A549 (cell line): Measurements from ENCODE around the gene BSPRY. TPM values are rescaled to one million over a fixed set of nuclear protein-coding genes. Genes with fewer than 3 reads are reported as not detected.

Experiments used
- ATAC-seq, 2 experiments: fragments of 200-7000 bp in 1 of 2; fragments of >200 bp in 1 of 2; cut with Nextera tagmentation in 1 of 2; cut with Tn5 transposase in 1 of 2; 3 replicates each; pipeline versions ENCODE4 v1.8.0 to v1.9.1; 2018 to 2020; ENCODE audit warnings: mild to moderate bottlenecking in 1 of 2, moderate library complexity in 1 of 2
- CTCF ChIA-PET: fragments of 300-600 bp; sonication (Branson Sonifier 250); formaldehyde crosslinking; extraction: SDS; loops from one replicate; lab custom pipeline; 2021; ENCODE audit warnings: antibody characterized with exemption, inconsistent platforms; lab: Yijun Ruan, JAX
- POLR2A ChIA-PET: fragments of 350-600 bp; formaldehyde crosslinking; extraction: SDS; loops from one replicate; lab custom pipeline; 2021; ENCODE audit warnings: antibody characterized with exemption, inconsistent platforms; lab: Yijun Ruan, JAX
- DNase-seq, 2 experiments: peaks; one replicate each; pipeline versions ENCODE4 v3.0.0 to v3.0.0-alpha.2; 2011 to 2016; ENCODE audit warnings: low read depth in 1 of 2, low spot score in 1 of 2
- FAIRE-seq: peaks from 2 replicates; lab custom pipeline; 2011; peaks lifted over from hg19 to GRCh38; lab: Jason Lieb, UNC
- H3K27ac ChIP-seq, 2 experiments: fragments of >200 bp; sonication (Bioruptor Twin); formaldehyde crosslinking; 3 replicates each; pipeline ENCODE4 v1.5.1; 2016 to 2017
- H3K4me1 ChIP-seq: fragments of >200 bp; sonication (Bioruptor Twin); formaldehyde crosslinking; 3 replicates; pipeline ENCODE4 v1.6.1; 2016
- H3K4me2 ChIP-seq: fragments of >200 bp; sonication (Bioruptor Twin); formaldehyde crosslinking; 3 replicates; pipeline ENCODE4 v1.6.1; 2016
- H3K4me3 ChIP-seq: fragments of >200 bp; sonication (Bioruptor Twin); formaldehyde crosslinking; 3 replicates; pipeline ENCODE4 v1.5.1; 2016
- H3K9me3 ChIP-seq: fragments of >200 bp; sonication (Bioruptor Twin); formaldehyde crosslinking; 3 replicates; pipeline ENCODE4 v1.6.1; 2016
- CBX2 ChIP-seq: fragments of 200-600 bp; sonication (generic); IDR thresholded peaks from 2 replicates; pipeline ENCODE4 v1.6.1; 2016; ENCODE audit warnings: low read depth, mild to moderate bottlenecking, borderline replicate concordance
- CBX8 ChIP-seq: fragments of 200-600 bp; sonication (generic); IDR thresholded peaks from 2 replicates; pipeline ENCODE4 v1.6.1; 2016
- EHMT2 ChIP-seq: fragments of 200-600 bp; sonication (generic); IDR thresholded peaks from 2 replicates; pipeline ENCODE4 v1.6.1; 2016; ENCODE audit warnings: antibody characterized with exemption, low read depth, mild to moderate bottlenecking, moderate library complexity
- EP300 ChIP-seq, 2 experiments: fragments of >200 bp; sonication (Bioruptor Twin); formaldehyde crosslinking; IDR thresholded peaks; 2 replicates in 1 of 2; 3 replicates in 1 of 2; pipeline ENCODE4 v1.6.1; 2016 to 2017
- ESRRA ChIP-seq: fragments of 150-350 bp; IDR thresholded peaks from 2 replicates; pipeline ENCODE4 v1.6.1; 2014; ENCODE audit warnings: mild to moderate bottlenecking, low read length, borderline replicate concordance
- GATA3 ChIP-seq: IDR thresholded peaks from 2 replicates; pipeline ENCODE4 v1.6.1; 2012; ENCODE audit warnings: borderline replicate concordance
- HDAC2 ChIP-seq: fragments of 200-600 bp; sonication (generic); IDR thresholded peaks from 2 replicates; pipeline ENCODE4 v1.6.1; 2016
- HOXA7 ChIP-seq: fragments of 250-450 bp; sonication (Bioruptor Pico); IDR thresholded peaks from 2 replicates; pipeline ENCODE4 v1.5.0; 2020; ENCODE audit warnings: mild to moderate bottlenecking, moderate library complexity
- HOXB13 ChIP-seq: fragments of 250-450 bp; sonication (Bioruptor Pico); IDR thresholded peaks from 2 replicates; pipeline ENCODE4 v1.5.0; 2020; ENCODE audit warnings: low read depth, mild to moderate bottlenecking, moderate library complexity
- KDM1A ChIP-seq: fragments of 200-600 bp; sonication (generic); IDR thresholded peaks from 2 replicates; pipeline ENCODE4 v1.6.1; 2016; ENCODE audit warnings: low read depth, mild to moderate bottlenecking
- NPAS2 ChIP-seq: fragments of 250-450 bp; sonication (Bioruptor Pico); IDR thresholded peaks from 2 replicates; pipeline ENCODE4 v1.8.0; 2022; ENCODE audit warnings: mild to moderate bottlenecking, moderate library complexity, borderline replicate concordance
- POLR2AphosphoS2 ChIP-seq: conservative IDR thresholded peaks from 2 replicates; pipeline ENCODE4 v1.6.1; 2012; ENCODE audit warnings: low read length, improper control_type of control experiment, inconsistent platforms
- RCOR1 ChIP-seq: fragments of 150-350 bp; IDR thresholded peaks from 2 replicates; pipeline ENCODE4 v1.6.1; 2014; ENCODE audit warnings: antibody characterized with exemption, low read length, low read depth
- RFX5 ChIP-seq: fragments of 450-650 bp; IDR thresholded peaks from 2 replicates; pipeline ENCODE4 v1.7.1; 2014; ENCODE audit warnings: antibody characterized with exemption, mild to moderate bottlenecking, moderate library complexity
- SMC3 ChIP-seq: fragments of >200 bp; sonication (Bioruptor Twin); formaldehyde crosslinking; IDR thresholded peaks from 3 replicates; pipeline ENCODE4 v1.6.1; 2018; ENCODE audit warnings: inconsistent platforms
- TP53 ChIP-seq: fragments of 250-450 bp; sonication (Bioruptor Pico); IDR thresholded peaks from 2 replicates; pipeline ENCODE4 v1.5.0; 2021; ENCODE audit warnings: mild to moderate bottlenecking, moderate library complexity
- ZFP36 ChIP-seq: fragments of 450-650 bp; IDR thresholded peaks from 2 replicates; pipeline ENCODE4 v1.6.1; 2014; ENCODE audit warnings: borderline replicate concordance; ENCODE audit not compliant: partially characterized antibody
- ZNF302 ChIP-seq: fragments of 250-450 bp; sonication (Bioruptor Pico); IDR thresholded peaks from 2 replicates; pipeline ENCODE4 v1.9.0; 2021; ENCODE audit warnings: inconsistent platforms, mild to moderate bottlenecking, moderate library complexity
- ZSCAN20 ChIP-seq: fragments of 250-450 bp; sonication (Bioruptor Pico); IDR thresholded peaks from 2 replicates; pipeline ENCODE4 v1.8.0; 2022; ENCODE audit warnings: mild to moderate bottlenecking, moderate library complexity
- WGBS: methylation state at CpG from one replicate; pipeline ENCODE4 v1.1.6; 2017; ENCODE audit errors: missing lambda C conversion rate; 5-methylcytosine and 5-hydroxymethylcytosine counted together
- polyA plus RNA-seq, 4 experiments: library from polyadenylated mRNA; depleted of rRNA in 3 of 4; stranded (reverse); fragments of >200 nt; fragmentation: RNase III in 1 of 4; extraction: RNeasy Plus Mini Kit Qiagen cat#74134 plus additional on column Dnase treatment in 1 of 4; gene quantifications; 2 replicates in 3 of 4; 3 replicates in 1 of 4; pipeline ENCODE4 v1.2.3, GENCODE V29; 2011 to 2017
- TF ChIP-seq, protein P1 (sequence below): fragments of 200-600 bp; sonication (generic); IDR thresholded peaks from 2 replicates; pipeline ENCODE4 v1.6.1; 2016; ENCODE audit warnings: antibody characterized with exemption, mild to moderate bottlenecking, moderate library complexity
- TF ChIP-seq, protein P2 (sequence below): fragments of 150-350 bp; IDR thresholded peaks from 2 replicates; pipeline ENCODE4 v1.6.1; 2014; ENCODE audit warnings: low read depth, mild to moderate bottlenecking, low read length
- TF ChIP-seq, protein P3 (sequence below): fragments of 250-450 bp; sonication (Bioruptor Pico); IDR thresholded peaks from 2 replicates; pipeline ENCODE4 v1.5.0; 2020; ENCODE audit warnings: low read depth, mild to moderate bottlenecking, moderate library complexity

BSPRY gene
- polyA plus RNA-seq, 2 of the 4 experiments (the other 2 are of a cell fraction): 0.05 to 0.06 TPM

DNA sequence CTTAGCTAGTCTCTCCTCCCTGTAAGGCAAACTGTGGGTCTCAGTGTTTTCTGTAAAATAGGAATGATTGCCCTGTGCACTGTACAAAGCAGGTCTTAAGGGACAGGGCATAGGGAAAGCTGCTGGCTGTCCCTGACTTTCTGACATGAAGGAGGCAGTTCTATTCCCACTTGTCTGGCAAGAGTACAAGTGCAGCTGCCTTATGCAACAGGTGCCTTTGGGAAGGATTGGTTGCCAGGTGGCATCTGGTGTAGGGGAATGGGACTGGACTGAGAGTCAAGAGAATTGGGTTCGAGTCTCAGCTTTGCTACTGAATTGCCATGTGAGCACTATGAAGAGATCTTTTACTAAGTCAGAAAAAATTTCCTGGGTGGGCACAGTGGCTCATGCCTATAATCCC, 10.0 kb downstream of the BSPRY start (continued):
- TF ChIP-seq, protein P1, sequence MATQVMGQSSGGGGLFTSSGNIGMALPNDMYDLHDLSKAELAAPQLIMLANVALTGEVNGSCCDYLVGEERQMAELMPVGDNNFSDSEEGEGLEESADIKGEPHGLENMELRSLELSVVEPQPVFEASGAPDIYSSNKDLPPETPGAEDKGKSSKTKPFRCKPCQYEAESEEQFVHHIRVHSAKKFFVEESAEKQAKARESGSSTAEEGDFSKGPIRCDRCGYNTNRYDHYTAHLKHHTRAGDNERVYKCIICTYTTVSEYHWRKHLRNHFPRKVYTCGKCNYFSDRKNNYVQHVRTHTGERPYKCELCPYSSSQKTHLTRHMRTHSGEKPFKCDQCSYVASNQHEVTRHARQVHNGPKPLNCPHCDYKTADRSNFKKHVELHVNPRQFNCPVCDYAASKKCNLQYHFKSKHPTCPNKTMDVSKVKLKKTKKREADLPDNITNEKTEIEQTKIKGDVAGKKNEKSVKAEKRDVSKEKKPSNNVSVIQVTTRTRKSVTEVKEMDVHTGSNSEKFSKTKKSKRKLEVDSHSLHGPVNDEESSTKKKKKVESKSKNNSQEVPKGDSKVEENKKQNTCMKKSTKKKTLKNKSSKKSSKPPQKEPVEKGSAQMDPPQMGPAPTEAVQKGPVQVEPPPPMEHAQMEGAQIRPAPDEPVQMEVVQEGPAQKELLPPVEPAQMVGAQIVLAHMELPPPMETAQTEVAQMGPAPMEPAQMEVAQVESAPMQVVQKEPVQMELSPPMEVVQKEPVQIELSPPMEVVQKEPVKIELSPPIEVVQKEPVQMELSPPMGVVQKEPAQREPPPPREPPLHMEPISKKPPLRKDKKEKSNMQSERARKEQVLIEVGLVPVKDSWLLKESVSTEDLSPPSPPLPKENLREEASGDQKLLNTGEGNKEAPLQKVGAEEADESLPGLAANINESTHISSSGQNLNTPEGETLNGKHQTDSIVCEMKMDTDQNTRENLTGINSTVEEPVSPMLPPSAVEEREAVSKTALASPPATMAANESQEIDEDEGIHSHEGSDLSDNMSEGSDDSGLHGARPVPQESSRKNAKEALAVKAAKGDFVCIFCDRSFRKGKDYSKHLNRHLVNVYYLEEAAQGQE: no peak

DNA sequence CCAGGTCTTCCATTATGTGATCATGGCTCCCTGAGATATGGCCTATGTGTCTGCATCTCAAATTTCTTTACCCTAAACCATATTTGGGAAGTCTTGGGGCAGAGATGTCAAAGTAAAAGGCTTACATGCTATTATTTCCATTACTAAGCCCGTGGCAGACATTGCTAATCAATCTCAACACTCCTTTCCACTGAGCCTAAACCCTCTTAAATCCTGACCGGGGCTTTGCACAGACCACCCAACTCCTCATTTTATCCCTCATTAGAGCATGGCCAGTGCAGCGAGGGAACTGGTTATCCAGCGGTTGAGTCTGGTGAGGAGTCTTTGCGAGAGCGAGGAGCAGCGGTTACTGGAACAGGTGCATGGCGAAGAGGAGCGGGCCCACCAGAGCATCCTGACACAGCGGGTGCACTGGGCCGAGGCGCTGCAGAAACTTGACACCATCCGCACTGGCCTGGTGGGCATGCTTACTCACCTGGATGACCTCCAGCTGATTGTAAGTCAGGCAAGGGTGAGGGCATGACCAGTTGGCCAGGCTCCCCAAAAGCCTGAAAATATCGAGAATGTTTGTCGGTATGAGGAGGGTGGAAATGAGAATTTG, 11.0 kb downstream of the BSPRY start:
- TF ChIP-seq GATA3: no peak
- no peak for TF ChIP-seq HOXB13 (CRISPR knock-in tag)
- no peak for TF ChIP-seq TP53 (CRISPR knock-in tag)
- no peak for TF ChIP-seq ESRRA
- TF ChIP-seq, protein P1: no peak
- TF ChIP-seq, all 56 proteins: peak for 0
- Histone ChIP-seq H3K4me2 (no peak overlapping the region), H3K27ac (no peak overlapping the region), H3K4me1 (peaks cover 13% of the 10 kb centered on the region), H3K9me3 (no peaks in the 10 kb centered on the region), H3K4me3 (no peak overlapping the region)
- FAIRE-seq (no peak), ATAC-seq (no peak), DNase-seq (no peak)
- ChIA-PET POLR2A (no interaction called here), CTCF (interaction anchor here (0.6 to 2.5 kb wide), 5 partner anchors 10 to 493 kb away, joined by 3 to 10 read pairs (median 4); no protein-coding TSS in a partner anchor)
- 84% methylated on average over 15 of the region's 15 CpGs for WGBS

DNA sequence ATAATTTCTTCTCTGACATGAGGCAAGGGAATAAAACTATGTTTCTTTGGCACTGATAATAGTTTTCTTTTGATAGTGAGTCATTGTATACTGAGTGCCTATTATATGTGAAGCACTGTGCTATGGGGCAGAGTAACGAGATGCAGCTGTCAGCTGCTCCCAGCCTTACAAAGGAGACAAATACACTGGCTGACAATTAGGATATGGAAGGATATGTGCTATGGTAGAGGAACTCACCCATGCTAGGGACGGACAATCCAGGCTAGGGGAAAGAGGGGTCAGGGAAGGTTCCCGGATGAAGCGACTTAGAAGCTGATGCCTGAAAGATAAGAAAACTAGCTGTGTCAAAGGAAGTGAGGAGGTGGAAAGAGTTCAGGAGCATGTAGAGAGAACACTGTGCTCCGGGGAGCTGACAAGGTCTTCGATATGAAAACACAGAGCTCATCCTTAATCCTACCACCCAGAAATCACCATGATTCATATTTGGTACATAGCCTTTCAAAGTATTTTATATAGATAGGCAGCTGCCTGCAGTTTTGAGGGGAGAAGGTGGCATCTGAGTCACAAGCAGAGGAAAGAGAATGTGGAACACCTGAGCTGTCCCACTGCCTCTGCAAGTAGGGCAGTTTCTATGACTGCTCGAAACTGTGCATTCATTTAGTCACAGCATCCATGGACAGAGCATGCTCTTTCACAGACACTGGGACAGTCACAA, 12.1 kb downstream of the BSPRY start:
- H3K4me2 ChIP-seq: 0 out of 3 replicates have a peak overlapping the region, but pooled peaks have one; percentile 28
- H3K4me1 ChIP-seq: peaks cover 13% of the 10 kb centered on the region
- ATAC-seq (peak; percentile 75 to 81; a peak in 5 of 6 replicates), FAIRE-seq (no peak), DNase-seq (no peak)
- H3K9me3 ChIP-seq: no peaks in the 10 kb centered on the region
- ChIA-PET POLR2A (interaction anchor here (1.1 to 1.2 kb wide), 2 partner anchors 15 to 86 kb away, joined by 3 read pairs; partner anchors contain the start of genes CDC26 and HDHD3), CTCF (interaction anchor here (0.6 to 2.5 kb wide), 6 partner anchors 11 to 139 kb away, joined by 4 to 10 read pairs (median 5); partner anchors contain the start of gene WDR31)
- no peak overlapping the region for H3K27ac ChIP-seq
- no peak for TF ChIP-seq ZFP36
- TF ChIP-seq ESRRA: no peak
- no peak for TF ChIP-seq EP300 (IDR thresholded peaks at IDR 0.05)
- no peak for TF ChIP-seq EHMT2
- TF ChIP-seq CBX8: no peak
- TF ChIP-seq, protein P2, sequence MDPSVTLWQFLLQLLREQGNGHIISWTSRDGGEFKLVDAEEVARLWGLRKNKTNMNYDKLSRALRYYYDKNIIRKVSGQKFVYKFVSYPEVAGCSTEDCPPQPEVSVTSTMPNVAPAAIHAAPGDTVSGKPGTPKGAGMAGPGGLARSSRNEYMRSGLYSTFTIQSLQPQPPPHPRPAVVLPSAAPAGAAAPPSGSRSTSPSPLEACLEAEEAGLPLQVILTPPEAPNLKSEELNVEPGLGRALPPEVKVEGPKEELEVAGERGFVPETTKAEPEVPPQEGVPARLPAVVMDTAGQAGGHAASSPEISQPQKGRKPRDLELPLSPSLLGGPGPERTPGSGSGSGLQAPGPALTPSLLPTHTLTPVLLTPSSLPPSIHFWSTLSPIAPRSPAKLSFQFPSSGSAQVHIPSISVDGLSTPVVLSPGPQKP: no peak
- no peak for TF ChIP-seq ZNF302 (CRISPR knock-in tag)
- no peak for TF ChIP-seq NPAS2 (CRISPR knock-in tag)
- no peak for TF ChIP-seq GATA3
- no peak for TF ChIP-seq SMC3
- TF ChIP-seq HDAC2: no peak
- TF ChIP-seq KDM1A: no peak
- TF ChIP-seq CBX2: no peak
- TF ChIP-seq RFX5: no peak
- TF ChIP-seq, protein P3, sequence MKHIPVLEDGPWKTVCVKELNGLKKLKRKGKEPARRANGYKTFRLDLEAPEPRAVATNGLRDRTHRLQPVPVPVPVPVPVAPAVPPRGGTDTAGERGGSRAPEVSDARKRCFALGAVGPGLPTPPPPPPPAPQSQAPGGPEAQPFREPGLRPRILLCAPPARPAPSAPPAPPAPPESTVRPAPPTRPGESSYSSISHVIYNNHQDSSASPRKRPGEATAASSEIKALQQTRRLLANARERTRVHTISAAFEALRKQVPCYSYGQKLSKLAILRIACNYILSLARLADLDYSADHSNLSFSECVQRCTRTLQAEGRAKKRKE (CRISPR knock-in tag): no peak
- no peak for TF ChIP-seq POLR2AphosphoS2
- no peak for TF ChIP-seq RCOR1
- no peak for TF ChIP-seq ZSCAN20 (CRISPR knock-in tag)
- no peak for TF ChIP-seq HOXA7 (CRISPR knock-in tag)
- no peak overlapping the region for H3K4me3 ChIP-seq
- WGBS: 54% methylated on average over 7 of the region's 7 CpGs
